LNCaP clone FGC (cell line): ENCODE results near the gene ITGBL1.

Source experiments
- DNase-seq: peaks from one replicate; pipeline ENCODE4 v3.0.0-alpha.2; 2011; ENCODE audit warnings: low read depth
- H3K4me3 ChIP-seq: 2 replicates; pipeline ENCODE4 v1.5.1; 2011; ENCODE audit warnings: mild to moderate bottlenecking, low read depth, low read length, control low read depth
- CTCF ChIP-seq: IDR thresholded peaks from 2 replicates; pipeline ENCODE4 v1.5.1; 2012; ENCODE audit warnings: mild to moderate bottlenecking; ENCODE audit not compliant: control insufficient read depth, insufficient read depth; ENCODE audit errors: extremely low read depth

Gene ITGBL1

GRCh38 chr13:101714195-101714594 is 261.7 kb downstream of the ITGBL1 start:
- DNase-seq, result no peak
- no peak for TF ChIP-seq CTCF
- no peak overlapping the region for H3K4me3 ChIP-seq

- no peak for TF ChIP-seq CTCF
- DNase-seq, result no peak
- no peak overlapping the region for H3K4me3 ChIP-seq
These were observed 264.9 kb downstream of the ITGBL1 start for GRCh38 chr13:101717353-101717752.

DNA sequence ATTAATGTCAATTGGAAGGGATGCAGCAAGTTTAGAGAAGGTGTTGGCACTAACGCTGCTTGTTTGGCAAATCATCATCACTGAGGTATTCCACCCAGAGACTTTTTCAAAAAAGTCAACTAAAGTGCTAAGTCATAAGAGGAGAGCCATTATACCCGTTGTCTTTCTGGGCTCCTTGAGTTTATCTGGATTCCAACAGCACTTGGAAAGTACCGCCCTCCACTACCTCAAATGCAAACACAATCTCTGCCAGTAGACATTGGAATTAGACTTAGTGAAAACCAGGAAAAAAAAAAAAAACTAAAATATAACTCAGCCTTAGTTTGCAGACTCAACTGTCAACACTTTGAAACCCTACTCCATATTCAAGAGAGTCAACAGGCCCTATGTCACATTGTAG is 266.0 kb downstream of the ITGBL1 start:
- no peak for TF ChIP-seq CTCF
- DNase-seq, result no peak
- H3K4me3 ChIP-seq, result no peak overlapping the region

DNA sequence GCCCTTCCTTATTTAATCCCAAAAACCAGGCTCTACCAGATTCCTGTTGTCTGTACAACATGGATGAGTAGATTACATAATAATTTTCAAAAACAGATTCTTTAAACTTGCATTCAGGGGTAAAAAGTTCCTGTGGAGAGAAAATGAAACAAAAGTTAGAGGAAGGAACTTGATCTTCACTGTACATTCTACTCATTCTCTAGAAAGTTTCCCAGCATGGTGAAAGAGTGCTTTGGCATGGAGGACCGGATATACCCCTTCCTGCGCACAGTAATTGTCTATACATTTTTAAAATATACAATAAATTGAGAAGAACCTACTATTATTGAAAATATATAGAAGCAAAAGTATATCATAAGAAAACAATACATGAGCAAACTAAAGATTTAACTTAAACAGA is 274.2 kb downstream of the ITGBL1 start:
- no peak for TF ChIP-seq CTCF
- no peak overlapping the region for H3K4me3 ChIP-seq
- DNase-seq, result no peak

GRCh38 chr13:101727118-101727517 is 274.6 kb downstream of the ITGBL1 start:
- DNase-seq, result no peak
- H3K4me3 ChIP-seq, result no peak overlapping the region
- no peak for TF ChIP-seq CTCF

DNA sequence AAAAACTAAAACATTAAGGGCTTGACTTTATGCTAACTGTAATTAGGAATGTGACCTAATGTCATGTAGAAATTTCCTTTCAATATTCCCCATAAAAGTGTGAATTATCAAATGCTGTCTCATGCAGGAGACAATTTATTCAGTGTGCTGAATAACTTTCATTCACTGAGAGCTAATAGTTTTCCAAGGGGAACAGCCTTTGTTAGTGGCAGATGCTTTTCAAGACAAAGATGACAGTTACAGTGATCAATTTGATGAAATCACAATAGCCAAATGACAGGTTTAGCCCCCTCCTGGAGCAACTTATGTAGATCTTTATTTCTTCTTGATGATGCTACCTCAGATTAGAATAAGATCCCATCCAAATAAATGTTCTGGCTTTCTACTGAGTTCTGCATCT is 275.5 kb downstream of the ITGBL1 start:
- no peak for DNase-seq
- TF ChIP-seq CTCF, result no peak
- no peak overlapping the region for H3K4me3 ChIP-seq

DNA sequence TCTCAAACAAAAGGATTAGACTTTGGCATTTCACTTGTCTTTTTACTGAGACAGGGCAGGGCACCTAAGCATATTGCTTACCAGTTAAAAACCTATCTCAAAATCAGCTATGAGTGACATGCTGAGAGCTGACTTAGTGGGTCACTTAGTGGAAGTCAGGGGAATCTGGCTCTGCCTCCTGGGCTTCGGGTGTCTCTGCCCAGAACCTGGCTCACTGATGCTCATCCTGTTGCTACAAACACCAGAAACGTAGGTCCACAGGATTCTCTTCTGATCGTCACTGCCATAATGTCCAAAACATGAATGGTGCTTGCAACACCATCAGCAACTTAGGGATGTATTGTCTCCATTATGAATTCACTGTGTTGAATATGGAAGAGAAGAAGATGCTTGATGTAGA is 276.1 kb downstream of the ITGBL1 start:
- DNase-seq, result no peak
- no peak overlapping the region for H3K4me3 ChIP-seq
- TF ChIP-seq CTCF, result no peak
